VCaP (cell line): ENCODE data around the gene HSD17B13.
"Not testable (repeated sequence)": the region's sequence is repeated elsewhere in the genome, so short reads cannot be mapped to it uniquely, and the experiment has no call there.

ENCODE experiments used
- H3K27ac ChIP-seq: fragments of 450-650 bp; 2 replicates; pipeline ENCODE4 v1.5.1; 2017
- TF ChIP-seq, protein P1 (sequence below): fragments of 450-650 bp; conservative IDR thresholded peaks from 2 replicates; pipeline ENCODE4 v1.5.1; 2017; ENCODE audit warnings: mild to moderate bottlenecking, moderate library complexity

HSD17B13 gene

DNA sequence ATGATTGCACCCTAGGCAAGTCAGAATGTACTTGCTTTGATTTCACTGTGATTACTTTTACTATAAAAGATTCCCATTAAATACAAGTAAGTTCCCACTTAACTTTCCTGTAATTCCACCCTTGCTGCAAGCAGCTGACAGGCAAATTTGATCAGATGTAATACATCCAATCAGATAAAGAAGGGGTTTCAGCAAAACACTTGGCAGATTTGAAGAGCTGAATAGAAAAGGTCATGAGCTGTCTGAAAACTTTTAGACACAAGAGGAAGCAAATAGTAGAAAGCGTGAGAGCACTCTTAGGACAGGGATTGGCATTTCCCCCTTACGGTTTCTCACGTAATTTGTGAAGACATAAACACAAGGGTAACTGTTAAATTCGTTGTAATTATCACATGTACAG, 22.8 kb downstream of the HSD17B13 start:
- peak overlapping the region; percentile 44; the same call in 1 of the 2 replicates for H3K27ac ChIP-seq
- TF ChIP-seq, protein P1, sequence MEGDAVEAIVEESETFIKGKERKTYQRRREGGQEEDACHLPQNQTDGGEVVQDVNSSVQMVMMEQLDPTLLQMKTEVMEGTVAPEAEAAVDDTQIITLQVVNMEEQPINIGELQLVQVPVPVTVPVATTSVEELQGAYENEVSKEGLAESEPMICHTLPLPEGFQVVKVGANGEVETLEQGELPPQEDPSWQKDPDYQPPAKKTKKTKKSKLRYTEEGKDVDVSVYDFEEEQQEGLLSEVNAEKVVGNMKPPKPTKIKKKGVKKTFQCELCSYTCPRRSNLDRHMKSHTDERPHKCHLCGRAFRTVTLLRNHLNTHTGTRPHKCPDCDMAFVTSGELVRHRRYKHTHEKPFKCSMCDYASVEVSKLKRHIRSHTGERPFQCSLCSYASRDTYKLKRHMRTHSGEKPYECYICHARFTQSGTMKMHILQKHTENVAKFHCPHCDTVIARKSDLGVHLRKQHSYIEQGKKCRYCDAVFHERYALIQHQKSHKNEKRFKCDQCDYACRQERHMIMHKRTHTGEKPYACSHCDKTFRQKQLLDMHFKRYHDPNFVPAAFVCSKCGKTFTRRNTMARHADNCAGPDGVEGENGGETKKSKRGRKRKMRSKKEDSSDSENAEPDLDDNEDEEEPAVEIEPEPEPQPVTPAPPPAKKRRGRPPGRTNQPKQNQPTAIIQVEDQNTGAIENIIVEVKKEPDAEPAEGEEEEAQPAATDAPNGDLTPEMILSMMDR, result no peak

DNA sequence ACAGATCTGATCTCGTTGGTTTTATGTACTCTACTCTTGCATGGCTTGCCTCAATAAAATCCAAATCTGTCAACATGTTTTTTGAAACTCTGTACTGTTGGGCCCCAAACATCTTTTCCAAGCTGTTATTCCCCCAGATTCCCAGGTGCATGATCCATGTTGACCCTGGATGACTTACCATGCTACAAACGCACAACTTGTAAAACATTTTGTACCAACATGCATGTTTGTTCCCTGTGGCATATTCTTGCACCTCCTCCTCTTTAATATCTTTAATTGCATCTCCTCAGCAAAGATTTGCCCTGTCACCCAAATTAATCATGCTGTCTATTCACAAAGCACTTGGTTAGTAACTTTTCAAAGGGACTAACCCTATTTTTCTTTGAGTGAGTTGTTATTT, 24.3 kb downstream of the HSD17B13 start:
- 0 out of 2 replicates have a peak overlapping the region, but pooled peaks have one; percentile 44 for H3K27ac ChIP-seq
- TF ChIP-seq, protein P1, result no peak

DNA sequence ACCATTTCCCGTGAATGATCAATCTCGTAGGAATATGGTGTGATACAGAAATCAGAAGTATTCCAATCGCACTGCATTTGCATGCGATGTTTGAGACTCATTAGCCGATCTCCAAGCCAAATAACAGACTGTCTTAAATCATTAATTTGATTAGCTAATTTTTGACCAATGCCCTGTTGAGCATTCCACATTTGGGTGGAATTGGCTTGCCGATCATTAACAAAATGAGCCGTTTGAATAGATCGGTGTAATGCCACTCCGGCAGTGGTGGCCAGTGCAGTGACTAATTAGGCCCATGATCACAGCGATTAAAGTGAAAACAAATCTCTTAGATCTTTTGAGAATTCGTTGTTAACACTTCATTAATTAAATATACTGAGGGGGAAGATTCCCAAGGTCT, 27.8 kb downstream of the HSD17B13 start:
- H3K27ac ChIP-seq, result not testable (repeated sequence)

DNA sequence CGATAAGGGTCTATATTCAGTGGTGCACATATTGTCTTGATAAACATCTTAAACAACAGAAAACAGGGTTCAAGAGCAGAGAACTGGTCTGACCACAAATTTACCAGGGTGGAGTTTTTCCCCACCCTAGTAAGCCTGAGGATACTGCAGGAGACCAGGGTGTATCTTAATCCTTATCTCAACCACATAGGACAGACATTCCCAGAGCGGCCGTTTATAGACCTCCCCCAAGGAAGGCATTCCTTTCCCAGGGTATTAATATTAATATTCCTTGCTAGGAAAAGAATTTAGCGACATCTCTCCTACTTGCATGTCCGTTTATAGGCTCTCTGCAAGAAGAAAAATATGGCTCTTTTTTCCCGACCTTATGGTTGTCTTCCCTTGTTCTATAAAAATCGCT, 28.8 kb downstream of the HSD17B13 start:
- H3K27ac ChIP-seq, result not testable (repeated sequence)

DNA sequence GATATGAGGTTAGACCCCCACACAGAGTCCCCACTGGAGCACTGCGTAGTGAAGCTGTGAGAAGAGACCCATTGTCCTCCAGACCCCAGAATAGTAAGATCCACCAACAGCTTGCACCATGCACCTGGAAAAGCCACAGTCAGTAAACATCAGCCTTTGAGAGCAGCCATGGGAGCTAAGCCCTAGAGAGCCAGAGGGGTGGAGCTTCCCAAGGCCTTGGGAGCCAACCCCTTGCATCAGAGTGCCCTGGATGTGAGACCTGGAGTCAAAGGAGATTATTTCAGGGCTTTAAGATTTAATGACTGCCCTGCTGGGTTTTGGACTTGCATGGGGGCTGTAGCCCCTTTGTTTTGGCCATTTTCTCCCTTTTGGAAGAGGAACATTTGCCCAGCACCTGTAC, 35.7 kb downstream of the HSD17B13 start:
- TF ChIP-seq, protein P1, result no peak
- no peak overlapping the region for H3K27ac ChIP-seq

DNA sequence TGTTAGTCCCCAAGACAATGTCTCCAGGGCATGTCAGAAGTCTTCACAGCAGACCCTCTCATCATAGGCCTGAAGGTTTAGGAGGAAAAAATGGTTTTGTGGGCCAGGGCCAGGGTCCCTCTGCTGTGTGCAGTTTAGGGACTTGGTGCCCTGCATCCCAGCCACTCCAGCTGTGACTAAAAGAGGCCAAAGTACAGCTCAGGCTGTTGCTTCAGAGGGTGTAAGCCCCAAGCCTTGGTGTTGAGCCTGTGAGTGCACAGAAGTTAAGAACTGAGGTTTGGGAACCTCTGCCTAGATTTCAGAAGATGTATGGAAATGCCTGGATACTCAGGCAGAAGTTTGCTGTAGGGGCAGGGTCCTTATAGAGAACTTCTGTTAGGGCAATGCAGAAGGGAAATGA, 38.4 kb downstream of the HSD17B13 start:
- H3K27ac ChIP-seq, result not testable (repeated sequence)

DNA sequence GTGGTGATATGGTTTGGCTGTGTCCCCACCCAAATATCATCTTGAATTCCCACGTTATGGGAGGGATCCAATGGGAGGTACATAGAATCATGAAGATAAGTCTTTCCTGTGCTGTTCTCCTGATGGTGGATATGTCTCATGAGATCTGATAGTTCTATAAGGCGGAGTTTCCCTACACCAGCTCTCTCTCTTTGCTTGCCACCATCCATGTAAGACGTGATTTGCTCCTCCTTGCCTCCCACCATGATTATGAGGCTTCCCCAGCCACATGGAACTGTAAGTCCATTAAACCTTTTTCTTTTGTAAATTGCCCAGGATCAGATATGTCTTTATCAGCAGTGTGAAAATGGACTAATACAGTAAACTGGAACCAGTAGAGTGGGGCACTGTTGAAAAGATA, 39.5 kb downstream of the HSD17B13 start:
- no peak overlapping the region for H3K27ac ChIP-seq
- TF ChIP-seq, protein P1, result no peak

DNA sequence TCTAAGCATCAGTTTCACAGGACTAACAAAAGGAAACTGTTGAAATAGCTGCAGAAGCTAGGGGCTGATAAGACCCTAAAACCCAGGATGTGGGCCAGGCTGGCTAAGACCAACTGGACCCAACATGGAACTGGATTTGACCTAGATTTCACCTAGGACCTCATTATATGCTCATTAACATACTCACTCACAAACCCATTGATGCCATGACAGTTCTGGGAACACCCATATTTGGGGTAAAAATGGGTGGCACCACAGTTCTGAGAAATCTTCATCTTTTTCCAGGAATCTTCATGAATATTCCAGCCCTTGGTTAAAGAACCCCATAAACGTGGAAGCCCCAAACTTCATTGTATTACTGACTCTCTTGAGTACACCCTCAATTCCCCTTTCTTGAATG, 41.1 kb downstream of the HSD17B13 start:
- H3K27ac ChIP-seq, result no peak overlapping the region
- TF ChIP-seq, protein P1, result no peak

DNA sequence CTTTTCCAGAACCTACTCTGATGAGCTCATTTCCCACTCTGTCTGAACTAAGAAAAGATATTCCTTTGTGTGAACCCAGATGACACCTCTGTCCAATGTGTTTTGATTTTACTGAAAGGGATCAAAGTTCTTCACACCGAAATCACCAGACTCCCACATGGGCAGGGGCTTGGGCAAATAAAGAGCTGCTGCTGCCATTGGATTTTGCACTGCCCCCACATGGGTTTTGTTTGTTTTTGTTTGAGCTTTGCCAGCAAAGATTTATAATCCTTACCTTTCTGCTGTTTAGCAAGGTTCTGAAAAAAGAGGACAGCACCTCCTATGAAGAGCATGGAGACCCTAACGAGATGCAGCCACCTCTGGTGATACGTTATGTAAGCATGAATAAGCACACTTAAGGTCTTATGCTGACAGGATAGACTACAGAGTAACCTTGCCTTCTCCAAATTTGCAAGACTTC, 44.3 kb downstream of the HSD17B13 start:
- no peak overlapping the region for H3K27ac ChIP-seq
- TF ChIP-seq, protein P1, result no peak
